HL-60/S4 treated with phorbol 12-myristate 13-acetate at 8.2 ng/mL for 4 days and 3 days (cell line): ENCODE measurements around the gene IL20.

Experiments
- in situ Hi-C: fragments of 300-500 bp; cut with MboI; formaldehyde crosslinking; loops from 2 replicates; pipeline ENCODE4 v1.15.0; 2022; ENCODE audit warnings: low sequenced_read_pairs

The IL20 gene

GRCh38 chr1:206864939-206865671 is at the start of gene IL20:
TSS of gene IL20 (plus strand) at chr1:206865623. CDS start at chr1:206865853, 230 bp downstream.
- in situ Hi-C loops: no loop called here

GRCh38 chr1:206816390-206817287 is 48.8 kb upstream of the IL20 start:
- in situ Hi-C loops: no loop called here

- in situ Hi-C loops: no loop called here
These were observed 43.9 kb upstream of the IL20 start for GRCh38 chr1:206821493-206821892.

GRCh38 chr1:206823727-206824126 is 41.7 kb upstream of the IL20 start:
- in situ Hi-C loops: no loop called here

- in situ Hi-C loops: no loop called here
These were observed 41.1 kb upstream of the IL20 start for GRCh38 chr1:206824331-206824730.

GRCh38 chr1:206826394-206826793 is 39.0 kb upstream of the IL20 start:
- in situ Hi-C loops: no loop called here

- in situ Hi-C loops: no loop called here
These were observed 37.4 kb upstream of the IL20 start for GRCh38 chr1:206828061-206828460.

- in situ Hi-C loops: no loop called here
These were observed 36.7 kb upstream of the IL20 start for GRCh38 chr1:206828765-206829164.

- in situ Hi-C loops: no loop called here
These were observed 36.1 kb upstream of the IL20 start for GRCh38 chr1:206829282-206829681.

- in situ Hi-C loops: no loop called here
These were observed 35.5 kb upstream of the IL20 start for GRCh38 chr1:206829875-206830274.

- in situ Hi-C loops: no loop called here
These were observed 33.8 kb upstream of the IL20 start for GRCh38 chr1:206831650-206832049.

GRCh38 chr1:206832352-206832880 is 33.0 kb upstream of the IL20 start:
- in situ Hi-C loops: no loop called here

- in situ Hi-C loops: no loop called here
These were observed 32.2 kb upstream of the IL20 start for GRCh38 chr1:206833106-206833680.

- in situ Hi-C loops: no loop called here
These were observed 31.6 kb upstream of the IL20 start for GRCh38 chr1:206833801-206834200.

- in situ Hi-C loops: no loop called here
These were observed 31.2 kb upstream of the IL20 start for GRCh38 chr1:206834217-206834616.

GRCh38 chr1:206834711-206835110 is 30.7 kb upstream of the IL20 start:
- in situ Hi-C loops: no loop called here

GRCh38 chr1:206835186-206835585 is 30.2 kb upstream of the IL20 start:
- in situ Hi-C loops: no loop called here

GRCh38 chr1:206836111-206836510 is 29.3 kb upstream of the IL20 start:
- in situ Hi-C loops: no loop called here

GRCh38 chr1:206839006-206839560 is 26.3 kb upstream of the IL20 start:
- in situ Hi-C loops: no loop called here

- in situ Hi-C loops: no loop called here
These were observed 25.6 kb upstream of the IL20 start for GRCh38 chr1:206839857-206840256.
